Right lobe of liver (tissue), 6 donors: ENCODE results near the gene PEX3. TPM values are rescaled to one million over a fixed set of nuclear protein-coding genes. Genes with fewer than 3 reads are reported as not detected.

Experiments used
- ATAC-seq, 4 donors: fragments of 200-7000 bp; cut with Tn5 transposase; one replicate each; pipeline ENCODE4 v1.9.1; 2020; ENCODE audit warnings: mild to moderate bottlenecking in 4 of 4, moderate library complexity in 4 of 4
- DNase-seq, 3 donors: peaks; one replicate each; pipeline ENCODE4 v3.0.0-alpha.2; 2020
- H3K27ac ChIP-seq, 3 donors: fragments of 200-600 bp; one replicate each; pipeline ENCODE4 v1.8.0; 2022
- H3K27me3 ChIP-seq, 2 donors: fragments of 200-600 bp; one replicate each; pipeline ENCODE4 v1.8.0; 2022
- H3K36me3 ChIP-seq, 4 donors: fragments of 200-600 bp; sonication (generic) in 1 of 4; one replicate each; pipeline versions ENCODE4 v1.5.1 to v1.8.0; 2017 to 2022; ENCODE audit warnings: control low read depth in 1 of 4
- H3K4me1 ChIP-seq, 4 donors: fragments of 200-600 bp; sonication (generic) in 1 of 4; one replicate each; pipeline versions ENCODE4 v1.5.1 to v1.8.0; 2017 to 2022; ENCODE audit warnings: control low read depth in 1 of 4
- H3K4me3 ChIP-seq, 3 donors: fragments of 200-600 bp; one replicate each; pipeline ENCODE4 v1.8.0; 2022
- H3K9me3 ChIP-seq, 4 donors: fragments of 200-600 bp; sonication (generic) in 1 of 4; one replicate each; pipeline versions ENCODE4 v1.5.1 to v1.8.0; 2017 to 2022; ENCODE audit warnings: control low read depth in 1 of 4
- POLR2A ChIP-seq: fragments of 450-650 bp; IDR thresholded peaks from one replicate; pipeline ENCODE4 v1.6.1; 2017; ENCODE audit warnings: antibody characterized with exemption, mild to moderate bottlenecking
- WGBS: methylation state at CpG from one replicate; pipeline ENCODE4 v1.1.6; 2018; ENCODE audit warnings: low coverage, low lambda C conversion rate; ENCODE audit not compliant: insufficient coverage; ENCODE audit errors: missing lambda C conversion rate; 5-methylcytosine and 5-hydroxymethylcytosine counted together
- intact Hi-C, 2 donors: fragments of 100-400 bp; cut with DNase I; formaldehyde crosslinking; loops; one replicate each; pipeline versions ENCODE4 v1.11.2 to v1.14.1; 2022
- total RNA-seq, 6 experiments: library from RNA; depleted of rRNA in 2 of 6; stranded (reverse); fragments of >200 nt in 2 of 6; fragmentation: NEBNext Ultra II Directional in 3 of 6; extraction: Animal tissue kit (Norgen Biotek cat#: 25700) in 3 of 6; gene quantifications; one replicate each; pipeline versions ENCODE4 v1.1.0 to v1.2.4, GENCODE V29; 2016 to 2023
- TF ChIP-seq, protein P1 (sequence below), 4 donors: fragments of 200-600 bp in 3 of 4; fragments of 450-650 bp in 1 of 4; IDR thresholded peaks; one replicate each; pipeline versions ENCODE4 v1.5.1 to v1.8.0; 2016 to 2022; ENCODE audit warnings: antibody characterized with exemption in 4 of 4, mild to moderate bottlenecking in 2 of 4
- donor health status: DM: no; HTN: yes; CAD: no.
- donor health status: DM: no; HTN: no; CAD: no.
- donor health status: DM: no; HTN: no; CAD: no.
- donor health status: DM: no; HTN: yes; CAD: no.
- donor health status: DM: no; HTN: yes; CAD: no.

The PEX3 gene
- total RNA-seq, 6 experiments from 2014 or later: 16.0 to 23.6 (median 18.7) TPM

DNA sequence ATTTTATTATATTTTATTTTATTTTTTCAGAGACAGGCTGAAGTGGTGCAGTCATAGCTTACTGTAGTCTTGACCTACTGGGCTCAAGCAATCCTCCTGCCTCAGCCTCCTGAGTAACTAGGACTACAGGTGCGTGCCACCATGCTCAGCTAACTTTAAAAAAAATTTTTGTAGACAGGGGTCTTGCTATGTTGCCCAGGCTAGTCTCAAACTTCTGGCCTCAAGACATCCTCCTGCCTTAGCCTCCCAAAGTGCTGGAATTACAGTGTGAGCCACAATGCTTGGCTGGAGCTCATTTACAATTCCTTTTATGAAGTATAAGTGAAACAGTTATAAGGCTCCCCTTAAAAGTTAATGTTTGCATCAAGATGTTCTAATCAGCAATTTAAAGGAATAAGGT, 46.4 kb downstream of the PEX3 start:
- intact Hi-C loops: no loop called here
- Histone ChIP-seq H3K9me3 (no peaks in the 10 kb centered on the region), H3K4me1 (no peaks in the 10 kb centered on the region), H3K36me3 (peaks cover 0 to 60% (median 0%) of the 10 kb centered on the region in 4 donors), H3K27me3 (no peaks in the 10 kb centered on the region), H3K27ac (no peak overlapping the region), H3K4me3 (no peak overlapping the region)
- ATAC-seq (no peak), DNase-seq (no peak)
- TF ChIP-seq, protein P1, sequence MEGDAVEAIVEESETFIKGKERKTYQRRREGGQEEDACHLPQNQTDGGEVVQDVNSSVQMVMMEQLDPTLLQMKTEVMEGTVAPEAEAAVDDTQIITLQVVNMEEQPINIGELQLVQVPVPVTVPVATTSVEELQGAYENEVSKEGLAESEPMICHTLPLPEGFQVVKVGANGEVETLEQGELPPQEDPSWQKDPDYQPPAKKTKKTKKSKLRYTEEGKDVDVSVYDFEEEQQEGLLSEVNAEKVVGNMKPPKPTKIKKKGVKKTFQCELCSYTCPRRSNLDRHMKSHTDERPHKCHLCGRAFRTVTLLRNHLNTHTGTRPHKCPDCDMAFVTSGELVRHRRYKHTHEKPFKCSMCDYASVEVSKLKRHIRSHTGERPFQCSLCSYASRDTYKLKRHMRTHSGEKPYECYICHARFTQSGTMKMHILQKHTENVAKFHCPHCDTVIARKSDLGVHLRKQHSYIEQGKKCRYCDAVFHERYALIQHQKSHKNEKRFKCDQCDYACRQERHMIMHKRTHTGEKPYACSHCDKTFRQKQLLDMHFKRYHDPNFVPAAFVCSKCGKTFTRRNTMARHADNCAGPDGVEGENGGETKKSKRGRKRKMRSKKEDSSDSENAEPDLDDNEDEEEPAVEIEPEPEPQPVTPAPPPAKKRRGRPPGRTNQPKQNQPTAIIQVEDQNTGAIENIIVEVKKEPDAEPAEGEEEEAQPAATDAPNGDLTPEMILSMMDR (IDR thresholded peaks at IDR 0.05): no peak
- TF ChIP-seq POLR2A: no peak
- 100% methylated on average over 1 of the region's 1 CpG for WGBS

DNA sequence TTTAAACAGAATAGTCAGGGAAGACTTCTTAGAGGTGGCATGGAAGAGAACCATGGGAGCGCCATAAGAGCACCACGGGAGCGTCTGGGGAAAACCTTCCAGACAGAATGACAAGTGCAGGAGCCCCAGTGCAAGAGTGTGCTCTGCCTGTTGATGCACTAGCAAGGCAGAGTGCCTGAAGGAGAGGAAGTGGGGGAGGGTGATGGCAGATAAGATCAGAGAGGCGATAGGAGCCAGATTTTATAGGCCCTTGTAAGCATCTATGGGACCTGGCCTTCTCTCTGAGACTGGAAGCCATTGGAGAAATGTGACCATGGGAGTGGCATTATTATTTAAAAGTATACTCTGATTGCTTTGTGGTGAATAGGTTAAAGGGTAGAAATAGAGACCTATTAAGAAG, 47.8 kb downstream of the PEX3 start:
- no peak overlapping the region for H3K4me3 ChIP-seq

DNA sequence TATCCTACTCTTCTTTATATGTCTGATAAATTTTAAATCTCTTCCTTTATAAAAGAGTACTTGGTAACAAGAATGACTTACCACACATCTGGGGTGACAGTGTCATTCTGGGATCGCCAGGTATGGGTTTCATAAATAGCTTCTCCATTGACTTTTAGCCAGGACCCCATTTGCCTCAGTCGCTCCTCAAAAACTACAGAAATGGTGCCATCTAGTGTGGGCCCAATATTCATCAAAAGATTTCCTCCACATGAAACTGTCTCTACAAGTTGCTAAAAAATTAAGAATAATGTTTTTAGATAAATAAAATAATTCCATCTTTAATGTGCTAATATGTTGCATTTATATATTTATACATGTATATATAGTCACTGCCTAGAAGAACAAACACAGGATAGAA, 51.2 kb downstream of the PEX3 start:
- no peaks in the 10 kb centered on the region for H3K27me3 ChIP-seq
- no peaks in the 10 kb centered on the region for H3K4me1 ChIP-seq
- H3K27ac ChIP-seq: no peak overlapping the region
- TF ChIP-seq, protein P1 (IDR thresholded peaks at IDR 0.05): peak in 2 of 4 donors; percentile 5 to 14
- TF ChIP-seq POLR2A: no peak
- ATAC-seq (no peak), DNase-seq (no peak)
- intact Hi-C loops: no loop called here
- no peak overlapping the region for H3K4me3 ChIP-seq
- H3K9me3 ChIP-seq: no peaks in the 10 kb centered on the region
- peaks cover 0 to 54% (median 2%) of the 10 kb centered on the region in 4 donors for H3K36me3 ChIP-seq
- WGBS: 94% methylated on average over 2 of the region's 2 CpGs

More for the DNA sequence above, 47.8 kb downstream of the PEX3 start:
- ATAC-seq (no peak), DNase-seq (no peak)
- no peak overlapping the region for H3K27ac ChIP-seq
- intact Hi-C loops: no loop called here
- no peaks in the 10 kb centered on the region for H3K4me1 ChIP-seq
- H3K36me3 ChIP-seq: peaks cover 0 to 65% (median 0%) of the 10 kb centered on the region in 4 donors
- TF ChIP-seq POLR2A: no peak
- TF ChIP-seq, protein P1 (IDR thresholded peaks at IDR 0.05): no peak
- no peaks in the 10 kb centered on the region for H3K27me3 ChIP-seq
- no peaks in the 10 kb centered on the region for H3K9me3 ChIP-seq
- 83% methylated on average over 4 of the region's 4 CpGs for WGBS

DNA sequence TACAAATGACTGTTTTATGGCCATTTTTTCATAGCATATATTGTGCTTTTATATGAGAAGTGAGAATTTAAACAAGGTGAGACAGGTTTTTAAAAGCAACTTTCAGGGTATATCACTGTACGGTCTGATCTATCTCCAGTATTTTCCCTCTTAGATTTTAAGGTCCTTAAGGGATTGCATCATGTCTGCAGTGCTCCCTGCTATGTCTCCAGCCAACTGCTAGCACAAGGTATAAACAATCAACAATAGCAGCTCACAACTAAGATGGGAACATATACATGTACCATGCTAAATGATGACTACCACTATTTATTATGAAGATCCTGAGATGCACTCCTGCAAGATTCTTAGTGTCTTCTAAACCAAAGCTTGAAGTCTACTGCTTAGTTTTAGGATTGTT, 53.8 kb downstream of the PEX3 start:
- Histone ChIP-seq H3K4me3 (no peak overlapping the region), H3K27ac (no peak overlapping the region), H3K4me1 (peaks cover 0 to under 1% (median 0%) of the 10 kb centered on the region in 4 donors), H3K9me3 (no peaks in the 10 kb centered on the region), H3K36me3 (peaks cover 0 to 45% (median 2%) of the 10 kb centered on the region in 4 donors), H3K27me3 (no peaks in the 10 kb centered on the region)
- no peak for TF ChIP-seq POLR2A
- TF ChIP-seq, protein P1 (IDR thresholded peaks at IDR 0.05): no peak
- intact Hi-C loops: no loop called here
- 100% methylated on average over 1 of the region's 1 CpG for WGBS
- no peak for ATAC-seq
- DNase-seq: no peak

DNA sequence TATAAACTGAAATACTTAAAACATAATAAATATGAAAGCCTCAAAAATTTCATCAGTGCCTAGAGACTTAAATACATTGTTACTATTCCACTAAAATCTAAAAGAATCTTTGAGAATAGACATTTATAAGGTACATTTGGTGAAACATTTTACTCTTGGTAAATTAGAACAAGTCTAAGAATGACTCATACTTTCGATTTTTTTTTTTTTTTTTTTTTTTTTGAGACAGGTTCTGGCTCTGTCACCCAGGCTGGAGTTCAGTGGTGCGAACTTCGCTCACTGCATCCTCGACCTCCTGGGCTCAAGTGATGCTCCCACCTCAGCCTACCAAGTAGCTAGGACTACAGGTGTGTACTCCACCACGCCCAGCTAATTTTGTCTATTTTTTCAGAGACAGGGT, 54.5 kb downstream of the PEX3 start:
- peaks cover 0 to 41% (median 2%) of the 10 kb centered on the region in 4 donors for H3K36me3 ChIP-seq
- DNase-seq (no peak), ATAC-seq (no peak)
- no peaks in the 10 kb centered on the region for H3K27me3 ChIP-seq
- peaks cover 0 to 6% (median 2%) of the 10 kb centered on the region in 4 donors for H3K4me1 ChIP-seq
- 76% methylated on average over 2 of the region's 5 CpGs for WGBS
- intact Hi-C loops: no loop called here
- no peak for TF ChIP-seq POLR2A
- TF ChIP-seq, protein P1 (IDR thresholded peaks at IDR 0.05): no peak
- no peak overlapping the region for H3K27ac ChIP-seq
- H3K9me3 ChIP-seq: no peaks in the 10 kb centered on the region
- H3K4me3 ChIP-seq: no peak overlapping the region
